Endothelial cell of umbilical vein (primary cell): Measurements from ENCODE around the gene SERINC2. TPM values are rescaled to one million over a fixed set of nuclear protein-coding genes. Genes with fewer than 3 reads are reported as not detected.
A peak's percentile ranks its signal among the peaks of the same experiment; 100 is the strongest.

Experiments
- BruUV-seq: library from RNA; stranded (reverse); fragments of 400-500 nt; replicated peaks from 2 replicates; lab custom pipeline; 2021; lab: Mats Ljungman, UMichigan
- CTCF ChIA-PET: fragments of 300-600, 350-600 bp; sonication (Branson Sonifier 250); formaldehyde crosslinking; loops from one replicate; lab custom pipeline; 2021; ENCODE audit warnings: antibody characterized with exemption, inconsistent platforms; lab: Charles Lee
- POLR2A ChIA-PET: fragments of 300-600, 350-600 bp; sonication (Branson Sonifier 250); formaldehyde crosslinking; loops from one replicate; lab custom pipeline; 2021; ENCODE audit warnings: antibody characterized with exemption, inconsistent platforms; lab: Charles Lee
- DNase-seq: peaks from one replicate; pipeline ENCODE4 v3.0.0-alpha.2; 2011; ENCODE audit warnings: low read depth, low spot score
- FAIRE-seq: peaks from 2 replicates; lab custom pipeline; 2011; peaks lifted over from hg19 to GRCh38; lab: Jason Lieb, UNC
- H2AFZ ChIP-seq: 2 replicates; pipeline ENCODE4 v1.6.0; 2012; ENCODE audit warnings: low read depth, low read length, control low read depth, inconsistent platforms
- H3K27ac ChIP-seq: 2 replicates; pipeline ENCODE4 v1.5.1; 2011; ENCODE audit warnings: low read depth, mild to moderate bottlenecking, control low read depth, low read length, moderate library complexity; ENCODE audit not compliant: insufficient read depth
- H3K27me3 ChIP-seq, 2 experiments: 2 replicates each; pipeline versions ENCODE4 v1.6.0 to v1.6.1; 2011; ENCODE audit warnings: low read length in 2 of 2, mixed read lengths in 1 of 2; ENCODE audit not compliant: control insufficient read depth in 2 of 2, insufficient read depth in 2 of 2
- H3K36me3 ChIP-seq, 2 experiments: 2 replicates in 1 of 2; 3 replicates in 1 of 2; pipeline ENCODE4 v1.5.1; 2011; ENCODE audit warnings: low read length in 2 of 2, mild to moderate bottlenecking in 1 of 2, moderate library complexity in 1 of 2; ENCODE audit not compliant: control insufficient read depth in 2 of 2, insufficient read depth in 2 of 2; ENCODE audit errors: extremely low read depth in 1 of 2
- H3K4me1 ChIP-seq: 3 replicates; pipeline ENCODE4 v1.5.1; 2011; ENCODE audit warnings: mild to moderate bottlenecking, low read length; ENCODE audit not compliant: control insufficient read depth, insufficient read depth; ENCODE audit errors: extremely low read depth
- H3K4me2 ChIP-seq: 2 replicates; pipeline ENCODE4 v1.6.1; 2011; ENCODE audit warnings: low read length, control low read depth, mixed read lengths; ENCODE audit not compliant: insufficient read depth
- H3K4me3 ChIP-seq, 3 experiments: fragments of 200-600 bp in 1 of 3; sonication (generic), shearing (Covaris generic) in 1 of 3; replicated peaks in 1 of 3; 2 replicates each; pipeline ENCODE4 v1.5.1; 2011 to 2016; ENCODE audit warnings: control low read depth in 3 of 3, low read length in 3 of 3, mild to moderate bottlenecking in 2 of 3, inconsistent platforms in 1 of 3, low read depth in 1 of 3, moderate library complexity in 1 of 3; ENCODE audit not compliant: insufficient read depth in 1 of 3
- H3K79me2 ChIP-seq: 2 replicates; pipeline ENCODE4 v1.6.0; 2012; ENCODE audit warnings: low read length, inconsistent platforms; ENCODE audit not compliant: control insufficient read depth, insufficient read depth
- H3K9ac ChIP-seq: replicated peaks from 2 replicates; pipeline ENCODE3; 2011; ENCODE audit warnings: low read length, control low read depth; ENCODE audit not compliant: insufficient read depth; ENCODE audit errors: extremely low read depth
- H3K9me1 ChIP-seq: replicated peaks from 3 replicates; pipeline ENCODE4 v1.6.0; 2011; ENCODE audit warnings: mild to moderate bottlenecking, low read length; ENCODE audit not compliant: control insufficient read depth, insufficient read depth; ENCODE audit errors: extremely low read depth
- H3K9me3 ChIP-seq: replicated peaks from 2 replicates; pipeline ENCODE4 v1.5.1; 2012; ENCODE audit warnings: low read length, inconsistent platforms; ENCODE audit not compliant: control insufficient read depth, insufficient read depth
- H4K20me1 ChIP-seq: replicated peaks from 2 replicates; pipeline ENCODE3; 2011; ENCODE audit warnings: mild to moderate bottlenecking, low read length; ENCODE audit not compliant: control insufficient read depth, insufficient read depth; ENCODE audit errors: extremely low read depth
- CTCF ChIP-seq, 2 donors: IDR thresholded peaks; 1 replicate in 1 of 2; 2 replicates in 1 of 2; pipeline ENCODE4 v1.5.1; 2011; ENCODE audit warnings: low read length in 2 of 2, mild to moderate bottlenecking in 2 of 2, moderate library complexity in 2 of 2, control low read depth in 1 of 2, inconsistent platforms in 1 of 2, low read depth in 1 of 2; ENCODE audit not compliant: insufficient read depth in 1 of 2; ENCODE audit errors: extremely low read depth in 1 of 2
- EZH2 ChIP-seq: IDR thresholded peaks from 2 replicates; pipeline ENCODE4 v1.6.1; 2012; ENCODE audit warnings: borderline replicate concordance, low read depth, mild to moderate bottlenecking, moderate library complexity, low read length, inconsistent platforms; ENCODE audit not compliant: severe bottlenecking
- FOS ChIP-seq: IDR thresholded peaks from 2 replicates; pipeline ENCODE4 v1.6.1; 2011; ENCODE audit warnings: mild to moderate bottlenecking, low read length, moderate library complexity, borderline replicate concordance; ENCODE audit not compliant: insufficient read depth
- GATA2 ChIP-seq: IDR thresholded peaks from 2 replicates; pipeline ENCODE4 v1.7.0; 2011; ENCODE audit warnings: low read depth, mild to moderate bottlenecking, moderate library complexity, mixed read lengths, low read length; ENCODE audit not compliant: insufficient read length, insufficient read depth
- JUN ChIP-seq: IDR thresholded peaks from 2 replicates; pipeline ENCODE4 v1.6.1; 2011; ENCODE audit warnings: borderline replicate concordance, low read depth; ENCODE audit not compliant: insufficient read length, insufficient read depth
- MYC ChIP-seq: IDR thresholded peaks from one replicate; pipeline ENCODE4 v1.6.1; 2011; ENCODE audit warnings: mild to moderate bottlenecking, low read depth, low read length
- POLR2A ChIP-seq: IDR thresholded peaks from 2 replicates; pipeline ENCODE4 v1.6.1; 2012; ENCODE audit warnings: low read depth, mild to moderate bottlenecking, control low read depth, low read length
- POLR2AphosphoS5 ChIP-seq: IDR thresholded peaks from 2 replicates; pipeline ENCODE4 v1.6.1; 2012; ENCODE audit warnings: low read depth, mild to moderate bottlenecking, control low read depth, low read length, moderate library complexity; ENCODE audit not compliant: insufficient read depth
- dilution Hi-C: fragments of 300-500 bp; cut with MboI; formaldehyde crosslinking; loops from one replicate; pipeline ENCODE4 v1.15.0; 2019; ENCODE audit warnings: low sequenced_read_pairs; ENCODE audit not compliant: extremely low pct_ligation_motif_present
- intact Hi-C: fragments of 100-400 bp; cut with micrococcal nuclease; formaldehyde crosslinking; loops from one replicate; pipeline ENCODE4 v1.10.0; 2022
- polyA plus RNA-seq, 4 experiments: library from polyadenylated mRNA; depleted of rRNA in 3 of 4; stranded (reverse) in 3 of 4; unstranded in 1 of 4; fragments of >200 nt; gene quantifications; 2 replicates each; pipeline versions ENCODE4 v1.2.1 to v1.2.3, GENCODE V29; 2011 to 2012; ENCODE audit warnings: missing spikeins in 1 of 4
- total RNA-seq: library from RNA; stranded (reverse); gene quantifications from 2 replicates; pipeline ENCODE4 v1.2.3, GENCODE V29; 2021
- TF ChIP-seq, protein P1 (sequence below): IDR thresholded peaks from 2 replicates; pipeline ENCODE4 v1.6.1; 2011; ENCODE audit not compliant: insufficient read depth, insufficient read length

Gene SERINC2
- total and polyA plus RNA-seq, 2 donors (not counting 3 experiments of a cell fraction or from before 2014, with no cell fraction given), result 19.4 to 34.6 TPM

GRCh38 chr1:31377364-31377863 is 35.6 kb upstream of the SERINC2 start:
- dilution Hi-C loops (no loop called here), intact Hi-C loops (no loop called here)
- H3K9me3 ChIP-seq, result no peaks in the 10 kb centered on the region
- H3K4me3 ChIP-seq, result no peak overlapping the region
- H3K9ac ChIP-seq, result no peak overlapping the region
- no peaks in the 10 kb centered on the region for H3K36me3 ChIP-seq
- no peaks in the 10 kb centered on the region for H3K79me2 ChIP-seq
- H3K4me1 ChIP-seq, result peaks cover 6% of the 10 kb centered on the region
- peak; percentile 38 for FAIRE-seq
- no peak for TF ChIP-seq FOS
- TF ChIP-seq JUN, result no peak
- no peak for TF ChIP-seq POLR2AphosphoS5
- TF ChIP-seq CTCF (IDR thresholded peaks at IDR 0.05; ENCODE audit: extremely low read depth in 1 of 2, insufficient read depth in 1 of 2, low read depth in 1 of 2, low read length in 2 of 2), result no peak
- TF ChIP-seq POLR2A, result no peak
- no peak for TF ChIP-seq GATA2
- TF ChIP-seq MYC, result no peak
- TF ChIP-seq, protein P1, sequence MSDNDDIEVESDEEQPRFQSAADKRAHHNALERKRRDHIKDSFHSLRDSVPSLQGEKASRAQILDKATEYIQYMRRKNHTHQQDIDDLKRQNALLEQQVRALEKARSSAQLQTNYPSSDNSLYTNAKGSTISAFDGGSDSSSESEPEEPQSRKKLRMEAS, result no peak
- no peak for TF ChIP-seq EZH2
- no peak overlapping the region for H3K4me2 ChIP-seq
- DNase-seq, result no peak
- H2AFZ ChIP-seq, result no peak overlapping the region
- H3K9me1 ChIP-seq, result no peaks in the 10 kb centered on the region
- no peaks in the 10 kb centered on the region for H4K20me1 ChIP-seq
- BruUV-seq, result TSS peak; percentile 38
- H3K27ac ChIP-seq, result no peak overlapping the region
- CTCF ChIA-PET, result interaction anchor here (0.5 to 1.4 kb wide), 2 partner anchors 17 to 542 kb away, joined by 3 to 7 read pairs; no protein-coding TSS in a partner anchor
- POLR2A ChIA-PET, result no interaction called here
- no peaks in the 10 kb centered on the region for H3K27me3 ChIP-seq
